Measurements from ENCODE around the gene SERPINA12. TPM values are rescaled to one million over a fixed set of nuclear protein-coding genes. Genes with fewer than 3 reads are reported as not detected.

Gene SERPINA12
- polyA plus RNA-seq, 2 of the 4 experiments (the other 2 are of a cell fraction): not detected

DNA sequence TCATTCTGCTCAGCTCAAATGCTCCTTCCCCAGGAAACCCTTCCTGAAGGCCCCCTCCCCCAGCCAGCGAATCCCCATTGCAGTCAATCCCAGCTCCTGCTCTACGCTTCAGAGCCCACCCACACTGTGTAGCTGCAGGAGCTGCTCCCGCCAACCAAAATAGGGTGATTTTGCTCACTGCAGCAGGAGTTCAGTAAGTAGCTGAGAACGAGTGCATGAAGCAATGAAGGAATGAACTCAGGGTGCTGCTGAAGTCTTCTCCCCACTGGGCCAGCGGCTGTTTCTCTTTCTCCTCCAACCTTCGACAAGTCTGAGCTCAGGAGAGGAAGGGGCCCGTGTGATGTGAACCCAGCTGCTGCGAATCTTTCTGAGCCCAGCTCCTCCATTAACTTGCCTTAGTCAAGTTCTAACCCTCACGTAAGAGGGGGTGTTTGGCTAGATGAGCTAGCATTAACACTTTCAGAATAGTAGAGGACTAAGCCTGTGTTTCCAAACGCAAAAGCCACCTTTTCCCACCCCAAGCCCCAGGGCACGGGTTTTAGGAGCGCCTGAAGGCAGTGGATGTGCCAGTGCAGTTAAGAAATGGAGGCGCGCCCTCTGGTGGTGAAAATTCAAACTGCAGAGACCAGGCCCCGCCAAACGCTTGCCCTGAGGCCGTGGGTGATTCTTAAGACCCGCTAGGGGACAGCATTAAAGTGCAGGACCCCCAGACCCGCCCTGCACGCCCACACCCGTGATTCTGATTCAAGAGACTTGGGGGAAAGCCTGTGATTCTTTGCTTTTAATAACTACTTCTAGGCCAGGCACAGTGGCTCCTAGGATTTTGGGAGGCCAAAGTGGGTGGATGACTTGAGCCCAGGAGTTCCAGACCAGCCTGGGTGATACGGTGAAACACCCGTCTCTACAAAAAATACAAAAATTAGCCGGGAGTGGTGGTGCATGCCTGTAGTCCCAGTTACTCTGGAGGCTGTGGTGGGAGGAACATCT is 40.0 kb upstream of the SERPINA12 start:
- DNase-seq (ENCODE audit: low read depth in 1 of 2, low spot score in 1 of 2): peak; percentile 44 to 62
- 23% methylated on average over 21 of the region's 24 CpGs for WGBS (ENCODE audit: missing lambda C conversion rate)
- FAIRE-seq: no peak
- peak; percentile 87 to 98 for ATAC-seq
- Histone ChIP-seq H3K4me1 (no peaks in the 10 kb centered on the region), H3K27ac (peak overlapping the region; percentile 5 to 65; a peak in 2 of 6 replicates), H3K4me2 (no peak overlapping the region), H3K9me3 (peaks cover 8% of the 10 kb centered on the region; the same call in 1 of the 3 replicates), H3K4me3 (no peak overlapping the region)
- POLR2A ChIA-PET: interaction anchor here (1.1 kb wide), 1 partner anchor 9 kb away, joined by 3 read pairs; no protein-coding TSS in a partner anchor
- CTCF ChIA-PET: interaction anchor here (0.7 to 3.2 kb wide), 47 partner anchors 10 to 550 kb away, joined by 3 to 70 read pairs (median 4); partner anchors contain the start of genes SERPINA3, SERPINA4 and SERPINA5
- TF ChIP-seq RAD21 (conservative IDR thresholded peaks at IDR 0.05 in 1 of 2, IDR thresholded peaks at IDR 0.05 in 1 of 2): peak; percentile 63 to 69
- TF ChIP-seq SMC3 (IDR thresholded peaks at IDR 0.05): peak; percentile 72; the same call in 2 of the 3 replicates
- TF ChIP-seq, protein P1, sequence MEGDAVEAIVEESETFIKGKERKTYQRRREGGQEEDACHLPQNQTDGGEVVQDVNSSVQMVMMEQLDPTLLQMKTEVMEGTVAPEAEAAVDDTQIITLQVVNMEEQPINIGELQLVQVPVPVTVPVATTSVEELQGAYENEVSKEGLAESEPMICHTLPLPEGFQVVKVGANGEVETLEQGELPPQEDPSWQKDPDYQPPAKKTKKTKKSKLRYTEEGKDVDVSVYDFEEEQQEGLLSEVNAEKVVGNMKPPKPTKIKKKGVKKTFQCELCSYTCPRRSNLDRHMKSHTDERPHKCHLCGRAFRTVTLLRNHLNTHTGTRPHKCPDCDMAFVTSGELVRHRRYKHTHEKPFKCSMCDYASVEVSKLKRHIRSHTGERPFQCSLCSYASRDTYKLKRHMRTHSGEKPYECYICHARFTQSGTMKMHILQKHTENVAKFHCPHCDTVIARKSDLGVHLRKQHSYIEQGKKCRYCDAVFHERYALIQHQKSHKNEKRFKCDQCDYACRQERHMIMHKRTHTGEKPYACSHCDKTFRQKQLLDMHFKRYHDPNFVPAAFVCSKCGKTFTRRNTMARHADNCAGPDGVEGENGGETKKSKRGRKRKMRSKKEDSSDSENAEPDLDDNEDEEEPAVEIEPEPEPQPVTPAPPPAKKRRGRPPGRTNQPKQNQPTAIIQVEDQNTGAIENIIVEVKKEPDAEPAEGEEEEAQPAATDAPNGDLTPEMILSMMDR (IDR thresholded peaks at IDR 0.05): peak; percentile 83
- TF ChIP-seq, protein P2, sequence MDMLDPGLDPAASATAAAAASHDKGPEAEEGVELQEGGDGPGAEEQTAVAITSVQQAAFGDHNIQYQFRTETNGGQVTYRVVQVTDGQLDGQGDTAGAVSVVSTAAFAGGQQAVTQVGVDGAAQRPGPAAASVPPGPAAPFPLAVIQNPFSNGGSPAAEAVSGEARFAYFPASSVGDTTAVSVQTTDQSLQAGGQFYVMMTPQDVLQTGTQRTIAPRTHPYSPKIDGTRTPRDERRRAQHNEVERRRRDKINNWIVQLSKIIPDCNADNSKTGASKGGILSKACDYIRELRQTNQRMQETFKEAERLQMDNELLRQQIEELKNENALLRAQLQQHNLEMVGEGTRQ (IDR thresholded peaks at IDR 0.05): no peak

DNA sequence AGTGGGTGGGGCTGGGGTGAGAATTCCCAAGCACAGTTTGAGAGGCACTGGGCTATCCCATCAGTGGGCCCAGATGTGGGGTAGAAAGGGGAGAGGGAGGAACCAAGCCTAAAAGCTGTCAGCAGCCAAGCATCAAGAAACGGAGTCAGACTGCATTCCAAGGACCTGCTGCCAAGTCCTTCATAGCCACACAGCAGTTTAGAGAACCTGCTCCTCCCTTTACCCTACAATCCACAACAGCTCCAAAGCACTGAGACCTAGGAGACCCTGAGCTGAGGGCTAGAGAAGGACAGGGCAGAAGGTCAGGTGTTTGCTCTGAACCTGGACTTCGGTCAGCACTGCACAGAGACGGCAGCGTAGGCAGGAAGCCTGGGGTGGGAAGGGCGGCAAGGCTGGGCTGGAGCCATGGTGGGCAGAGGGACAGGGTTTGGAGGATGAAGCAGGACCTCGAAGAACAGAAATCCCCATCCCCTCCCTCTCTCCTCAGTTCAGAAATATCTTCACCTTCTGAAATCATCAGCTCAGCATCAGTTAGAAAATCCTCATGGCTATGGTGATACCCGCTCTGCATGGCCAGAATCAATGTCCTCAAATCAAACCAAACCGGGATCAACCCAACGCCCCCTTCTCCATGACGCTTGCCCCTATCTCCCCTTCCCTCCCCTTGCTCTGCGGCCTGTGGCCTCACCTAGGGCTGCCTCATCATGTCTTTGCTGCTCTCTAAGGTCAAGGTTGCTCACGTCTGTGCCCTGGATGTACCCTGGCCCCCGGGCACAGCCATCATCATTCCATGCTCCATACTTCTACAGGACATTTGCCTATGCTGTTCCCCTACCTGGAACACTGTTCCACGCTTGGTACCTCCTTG is 39.1 kb upstream of the SERPINA12 start:
- Histone ChIP-seq H3K4me3 (no peak overlapping the region), H3K9me3 (no peaks in the 10 kb centered on the region), H3K27ac (no peak overlapping the region), H3K4me1 (no peaks in the 10 kb centered on the region), H3K4me2 (no peak overlapping the region)
- DNase-seq (ENCODE audit: low read depth in 1 of 2, low spot score in 1 of 2) (no peak), FAIRE-seq (no peak), ATAC-seq (no peak)
- ChIA-PET POLR2A (interaction anchor here (1.1 kb wide), 1 partner anchor 8 kb away, joined by 3 read pairs; no protein-coding TSS in a partner anchor), CTCF (interaction anchor here (0.7 to 3.2 kb wide), 42 partner anchors 9 to 551 kb away, joined by 3 to 70 read pairs (median 4); partner anchors contain the start of genes SERPINA4 and SERPINA5)
- TF ChIP-seq CBX8 (IDR thresholded peaks at IDR 0.05): no peak
- no peak for TF ChIP-seq RAD21 (conservative IDR thresholded peaks at IDR 0.05 in 1 of 2, IDR thresholded peaks at IDR 0.05 in 1 of 2)
- TF ChIP-seq ZFP36 (IDR thresholded peaks at IDR 0.05; ENCODE audit: borderline replicate concordance, partially characterized antibody): no peak
- TF ChIP-seq, protein P3, sequence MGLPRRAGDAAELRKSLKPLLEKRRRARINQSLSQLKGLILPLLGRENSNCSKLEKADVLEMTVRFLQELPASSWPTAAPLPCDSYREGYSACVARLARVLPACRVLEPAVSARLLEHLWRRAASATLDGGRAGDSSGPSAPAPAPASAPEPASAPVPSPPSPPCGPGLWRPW (IDR thresholded peaks at IDR 0.05): no peak
- TF ChIP-seq, protein P1 (IDR thresholded peaks at IDR 0.05): no peak
- no peak for TF ChIP-seq EP300 (IDR thresholded peaks at IDR 0.05)
- no peak for TF ChIP-seq HOXB13 (CRISPR knock-in tag; IDR thresholded peaks at IDR 0.05; ENCODE audit: low read depth)
- TF ChIP-seq, protein P4, sequence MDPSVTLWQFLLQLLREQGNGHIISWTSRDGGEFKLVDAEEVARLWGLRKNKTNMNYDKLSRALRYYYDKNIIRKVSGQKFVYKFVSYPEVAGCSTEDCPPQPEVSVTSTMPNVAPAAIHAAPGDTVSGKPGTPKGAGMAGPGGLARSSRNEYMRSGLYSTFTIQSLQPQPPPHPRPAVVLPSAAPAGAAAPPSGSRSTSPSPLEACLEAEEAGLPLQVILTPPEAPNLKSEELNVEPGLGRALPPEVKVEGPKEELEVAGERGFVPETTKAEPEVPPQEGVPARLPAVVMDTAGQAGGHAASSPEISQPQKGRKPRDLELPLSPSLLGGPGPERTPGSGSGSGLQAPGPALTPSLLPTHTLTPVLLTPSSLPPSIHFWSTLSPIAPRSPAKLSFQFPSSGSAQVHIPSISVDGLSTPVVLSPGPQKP (IDR thresholded peaks at IDR 0.05; ENCODE audit: low read depth, low read length): no peak
- TF ChIP-seq, protein P2 (IDR thresholded peaks at IDR 0.05): no peak
- TF ChIP-seq ZSCAN20 (CRISPR knock-in tag; IDR thresholded peaks at IDR 0.05): no peak
- TF ChIP-seq ESRRA (IDR thresholded peaks at IDR 0.05; ENCODE audit: borderline replicate concordance, low read length): no peak
- TF ChIP-seq, protein P5, sequence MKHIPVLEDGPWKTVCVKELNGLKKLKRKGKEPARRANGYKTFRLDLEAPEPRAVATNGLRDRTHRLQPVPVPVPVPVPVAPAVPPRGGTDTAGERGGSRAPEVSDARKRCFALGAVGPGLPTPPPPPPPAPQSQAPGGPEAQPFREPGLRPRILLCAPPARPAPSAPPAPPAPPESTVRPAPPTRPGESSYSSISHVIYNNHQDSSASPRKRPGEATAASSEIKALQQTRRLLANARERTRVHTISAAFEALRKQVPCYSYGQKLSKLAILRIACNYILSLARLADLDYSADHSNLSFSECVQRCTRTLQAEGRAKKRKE (CRISPR knock-in tag; IDR thresholded peaks at IDR 0.05; ENCODE audit: low read depth): no peak
- TF ChIP-seq BHLHE40 (IDR thresholded peaks at IDR 0.05; ENCODE audit: low read depth, low read length): no peak
- 56% methylated on average over 10 of the region's 14 CpGs for WGBS (ENCODE audit: missing lambda C conversion rate)
